Smooth muscle cell (in vitro differentiated cells): ENCODE data around the gene LAMA5. TPM values are rescaled to one million over a fixed set of nuclear protein-coding genes. Genes with fewer than 3 reads are reported as not detected.
A peak's percentile ranks its signal among the peaks of the same experiment; 100 is the strongest.

Experiments used
- DNase-seq: peaks from one replicate; lab custom pipeline; 2025; ENCODE audit not compliant: unreplicated experiment; lab: John Stamatoyannopoulos, UW
- H2AFZ ChIP-seq: fragments of 200-600 bp; sonication (generic); 2 replicates; pipeline ENCODE4 v1.6.0; 2016; ENCODE audit warnings: antibody characterized with exemption, low read depth, mild to moderate bottlenecking
- H3F3A ChIP-seq: fragments of 200-600 bp; sonication (generic); 2 replicates; pipeline ENCODE4 v1.6.0; 2017; ENCODE audit warnings: antibody characterized with exemption, low read depth
- H3K27ac ChIP-seq: fragments of 200-600 bp; sonication (generic); 2 replicates; pipeline ENCODE4 v1.5.1; 2016; ENCODE audit warnings: low read depth, mild to moderate bottlenecking
- H3K27me3 ChIP-seq: fragments of 200-600 bp; sonication (generic); 2 replicates; pipeline ENCODE4 v1.6.1; 2016; ENCODE audit warnings: low read depth, mild to moderate bottlenecking
- H3K36me3 ChIP-seq: fragments of 200-600 bp; sonication (generic); 2 replicates; pipeline ENCODE4 v1.5.1; 2016; ENCODE audit warnings: low read depth
- H3K4me1 ChIP-seq: fragments of 200-600 bp; sonication (generic); 2 replicates; pipeline ENCODE4 v1.5.1; 2016; ENCODE audit warnings: low read depth
- H3K4me2 ChIP-seq: fragments of 200-600 bp; sonication (generic); 2 replicates; pipeline ENCODE4 v1.6.0; 2016; ENCODE audit warnings: mild to moderate bottlenecking
- H3K4me3 ChIP-seq: fragments of 200-600 bp; sonication (generic); 2 replicates; pipeline ENCODE4 v1.5.1; 2016; ENCODE audit warnings: mild to moderate bottlenecking
- H3K79me2 ChIP-seq: fragments of 200-600 bp; sonication (generic); 2 replicates; pipeline ENCODE4 v1.6.0; 2016; ENCODE audit warnings: low read depth, mild to moderate bottlenecking
- H3K9ac ChIP-seq: fragments of 200-600 bp; sonication (generic); 2 replicates; pipeline ENCODE4 v1.6.0; 2016; ENCODE audit warnings: low read depth
- H3K9me3 ChIP-seq: fragments of 200-600 bp; sonication (generic); replicated peaks from 2 replicates; pipeline ENCODE4 v1.5.1; 2016; ENCODE audit warnings: low read depth
- H4K20me1 ChIP-seq: fragments of 200-600 bp; sonication (generic); 2 replicates; pipeline ENCODE4 v1.6.0; 2016; ENCODE audit warnings: low read depth
- CTCF ChIP-seq: fragments of 200-600 bp; sonication (generic); IDR thresholded peaks from 2 replicates; pipeline ENCODE4 v1.5.1; 2017; ENCODE audit warnings: borderline replicate concordance, mild to moderate bottlenecking, antibody characterized with exemption; ENCODE audit not compliant: insufficient read depth, poor library complexity, severe bottlenecking
- whole genome bisulfite sequencing: methylation state at CpG from one replicate; pipeline ENCODE4 v1.1.7; 2016; ENCODE audit warnings: low lambda C conversion rate; 5-methylcytosine and 5-hydroxymethylcytosine counted together
- polyA plus RNA-seq: library from polyadenylated mRNA; unstranded; fragments of >200 nt; fragmentation: Nextera tagmentation; extraction: Ambion mirVana; gene quantifications from 2 replicates; pipeline ENCODE4 v1.2.1, GENCODE V29; 2016
- total RNA-seq: library from RNA; depleted of rRNA; stranded (reverse); fragments of >200 nt; gene quantifications from 2 replicates; pipeline ENCODE4 v1.2.3, GENCODE V29; 2014

The LAMA5 gene
- total and polyA plus RNA-seq, 2 experiments from 2014 or later, result 27.5 to 27.6 TPM

GRCh38 chr20:62266340-62266739 lies 100.8 kb downstream of the LAMA5 start:
- peaks cover 62% of the 10 kb centered on the region for H4K20me1 ChIP-seq
- H3K27me3 ChIP-seq, result no peaks in the 10 kb centered on the region
- 95% methylated on average over 10 of the region's 10 CpGs for WGBS
- no peak for DNase-seq
- H3K9ac ChIP-seq, result no peak overlapping the region
- peaks cover 23% of the 10 kb centered on the region for H3K79me2 ChIP-seq
- no peak for TF ChIP-seq CTCF
- H3K27ac ChIP-seq, result peak overlapping the region; percentile 65
- no peaks in the 10 kb centered on the region for H3K4me1 ChIP-seq
- H3K9me3 ChIP-seq, result peaks cover 3% of the 10 kb centered on the region
- peaks cover 14% of the 10 kb centered on the region for H3K36me3 ChIP-seq
- H3K4me3 ChIP-seq, result no peak overlapping the region
- H2AFZ ChIP-seq, result no peak overlapping the region
- no peaks in the 10 kb centered on the region for H3F3A ChIP-seq
- H3K4me2 ChIP-seq, result no peak overlapping the region

GRCh38 chr20:62265365-62265764 lies 101.7 kb downstream of the LAMA5 start:
- Histone ChIP-seq H2AFZ (no peak overlapping the region), H3K9me3 (peaks cover 3% of the 10 kb centered on the region), H3K4me1 (no peaks in the 10 kb centered on the region), H3K27me3 (no peaks in the 10 kb centered on the region), H3K4me3 (no peak overlapping the region), H3F3A (no peaks in the 10 kb centered on the region), H3K9ac (no peak overlapping the region), H4K20me1 (peaks cover 65% of the 10 kb centered on the region), H3K27ac (no peak overlapping the region), H3K4me2 (no peak overlapping the region), H3K36me3 (peaks cover 14% of the 10 kb centered on the region), H3K79me2 (peaks cover 26% of the 10 kb centered on the region)
- TF ChIP-seq CTCF, result no peak
- DNase-seq, result no peak
- 96% methylated on average over 1 of the region's 1 CpG for WGBS

DNA sequence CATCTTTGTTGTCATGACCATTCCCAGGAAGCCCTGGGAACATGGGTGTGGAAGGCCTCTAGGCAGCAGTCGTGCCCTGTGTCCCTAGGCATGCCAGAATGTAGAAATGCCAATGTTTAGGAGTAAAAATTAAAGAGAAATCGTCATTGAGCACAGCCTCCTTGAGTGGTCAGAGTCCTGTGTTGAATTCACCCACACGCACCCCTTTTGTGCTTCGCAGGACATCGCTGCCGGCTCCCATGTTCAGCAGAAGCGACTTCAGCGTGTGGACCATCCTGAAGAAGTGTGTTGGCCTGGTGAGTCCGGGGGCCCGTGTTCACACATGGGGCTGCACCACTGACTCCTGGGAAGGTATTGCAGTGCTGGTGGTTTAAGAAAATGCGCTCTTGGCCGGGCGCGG lies 103.7 kb downstream of the LAMA5 start:
- Histone ChIP-seq H3K9ac (no peak overlapping the region), H4K20me1 (peaks cover 65% of the 10 kb centered on the region), H3K4me3 (no peak overlapping the region), H3K27ac (no peak overlapping the region), H3K79me2 (peaks cover 36% of the 10 kb centered on the region), H3K27me3 (no peaks in the 10 kb centered on the region), H3K4me2 (no peak overlapping the region), H3K4me1 (no peaks in the 10 kb centered on the region), H3K9me3 (peaks cover 3% of the 10 kb centered on the region), H3F3A (no peaks in the 10 kb centered on the region), H2AFZ (no peak overlapping the region), H3K36me3 (peaks cover 14% of the 10 kb centered on the region)
- no peak for TF ChIP-seq CTCF
- no peak for DNase-seq
- WGBS, result 96% methylated on average over 14 of the region's 14 CpGs

- Histone ChIP-seq H3K36me3 (peaks cover 14% of the 10 kb centered on the region), H3F3A (peaks cover 5% of the 10 kb centered on the region), H2AFZ (no peak overlapping the region), H3K79me2 (peaks cover 41% of the 10 kb centered on the region), H3K9me3 (peaks cover 3% of the 10 kb centered on the region), H3K4me3 (no peak overlapping the region), H3K4me1 (no peaks in the 10 kb centered on the region), H3K4me2 (no peak overlapping the region), H3K27ac (no peak overlapping the region), H3K27me3 (no peaks in the 10 kb centered on the region), H4K20me1 (peaks cover 66% of the 10 kb centered on the region), H3K9ac (no peak overlapping the region)
- WGBS, result 96% methylated on average over 10 of the region's 10 CpGs
- no peak for DNase-seq
- no peak for TF ChIP-seq CTCF
Measured at GRCh38 chr20:62262064-62262463, 105.0 kb downstream of the LAMA5 start.
